GM19023 (cell line): ENCODE measurements around the gene HPS4.
A peak's percentile ranks its signal among the peaks of the same experiment; 100 is the strongest.
"Not testable (repeated sequence)": the region's sequence is repeated elsewhere in the genome, so short reads cannot be mapped to it uniquely, and the experiment has no call there.

Source experiments
- ATAC-seq: cut with Tn5 transposase; IDR thresholded peaks from one replicate; pipeline ENCODE4 v1.9.1; 2021; ENCODE audit warnings: mild to moderate bottlenecking, moderate library complexity; ENCODE audit not compliant: unreplicated experiment

Gene HPS4

DNA sequence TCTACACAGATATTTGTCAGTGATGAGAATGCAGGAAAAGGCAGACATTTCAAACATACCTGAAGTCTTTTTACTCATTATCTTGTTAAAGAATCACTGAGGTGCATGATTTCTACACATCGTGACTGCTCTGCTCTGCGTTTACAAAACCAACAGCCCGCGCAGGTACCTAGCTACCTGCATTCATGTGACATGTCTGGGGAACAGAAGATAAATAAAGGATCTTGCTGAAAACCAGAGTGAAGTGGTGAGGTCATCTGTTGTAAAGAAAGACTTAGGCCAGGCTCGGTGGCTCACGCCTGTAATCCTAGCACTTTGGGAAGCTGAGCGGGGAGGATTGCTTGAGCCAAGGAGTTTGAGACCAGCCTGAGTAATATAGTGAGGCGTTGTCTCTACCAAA lies 38.8 kb downstream of the HPS4 start:
- ATAC-seq, result no peak

DNA sequence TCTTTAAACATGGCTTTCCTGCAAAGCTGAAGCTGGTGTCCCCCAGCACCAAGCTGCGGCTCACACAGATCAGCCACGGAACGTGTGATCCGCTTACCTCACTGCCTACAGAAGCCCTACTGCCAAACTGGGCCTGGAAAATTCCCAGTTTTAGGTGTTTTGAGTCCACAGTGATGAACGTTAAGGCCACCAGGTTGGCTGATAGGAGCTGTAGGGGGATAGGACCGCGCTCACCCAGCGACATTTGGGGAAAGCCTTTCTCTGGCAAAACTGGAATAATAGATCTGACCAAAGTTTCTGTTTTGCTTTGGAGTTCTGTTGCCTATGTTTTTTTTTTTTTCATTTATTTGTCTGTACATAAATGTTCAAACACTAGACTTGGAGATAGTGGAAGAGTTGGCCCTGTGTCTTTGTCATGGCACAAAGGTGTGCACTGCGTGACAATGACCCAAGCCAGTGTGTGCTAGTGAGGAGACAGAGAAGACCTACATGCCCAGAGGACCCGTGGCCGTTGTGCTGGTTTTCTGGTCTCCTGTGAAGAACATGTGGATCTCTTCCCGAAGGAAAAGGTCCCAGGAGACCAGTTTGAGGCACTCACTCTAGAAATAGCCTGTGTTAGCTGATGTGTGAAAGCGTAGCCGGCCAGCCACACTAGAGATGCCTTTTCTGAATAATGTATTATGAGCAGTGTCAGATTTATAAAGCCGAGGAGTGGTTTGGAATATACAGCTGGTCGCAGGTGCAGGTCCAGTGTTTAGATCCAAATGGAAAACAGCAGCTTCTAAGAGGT lies 39.5 kb downstream of the HPS4 start:
- no peak for ATAC-seq

DNA sequence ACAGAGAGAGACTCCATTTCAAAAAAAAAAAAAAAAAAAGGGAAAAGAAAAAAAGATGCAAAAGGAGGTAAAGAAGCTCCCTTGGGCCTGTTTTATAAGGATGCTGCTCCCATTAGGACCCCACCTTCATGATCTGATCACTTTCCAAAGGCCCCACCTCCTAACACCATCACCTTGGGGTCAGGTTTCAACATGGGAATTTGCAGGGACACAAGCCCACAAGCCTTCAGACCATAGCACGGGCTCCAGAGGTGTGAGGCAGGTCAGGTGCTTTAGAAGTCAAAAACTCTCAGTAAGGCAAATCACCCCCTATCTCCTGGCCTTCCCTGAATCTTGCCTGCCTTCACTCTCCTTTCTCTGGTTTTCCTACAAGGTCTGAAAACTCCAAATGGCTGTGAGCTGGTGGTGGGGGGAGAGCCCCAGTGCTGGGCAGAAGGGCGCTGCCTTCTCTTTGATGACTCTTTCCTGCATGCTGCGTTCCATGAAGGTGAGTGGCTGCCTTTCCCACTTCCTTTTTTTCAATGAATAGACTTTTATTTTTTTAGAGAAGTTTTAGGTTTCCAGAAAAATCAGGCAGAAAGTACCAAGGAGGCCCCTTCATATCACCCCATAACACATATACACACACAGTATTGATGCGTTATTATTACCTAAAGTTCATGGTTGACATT lies 41.4 kb downstream of the HPS4 start:
- ATAC-seq, result no peak

DNA sequence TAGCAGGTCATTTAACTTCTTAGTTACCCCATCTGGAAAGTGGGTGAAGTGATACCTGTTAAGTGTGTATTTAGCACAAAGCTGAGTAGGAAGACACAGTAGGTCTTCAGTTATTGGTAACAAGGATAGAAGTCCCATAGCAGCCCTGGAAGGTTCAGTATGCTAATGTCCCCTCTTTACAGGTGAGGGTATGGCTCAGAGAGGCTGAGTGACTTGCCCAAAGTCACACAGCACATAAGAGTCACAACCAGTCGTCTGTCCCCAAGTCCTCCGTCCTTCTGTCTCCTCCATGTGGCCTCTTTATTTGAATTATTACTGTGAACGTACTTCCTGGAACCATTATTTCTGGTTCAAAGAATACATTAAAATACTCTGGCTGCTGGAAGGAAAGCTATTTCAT lies 44.0 kb downstream of the HPS4 start:
- no peak for ATAC-seq

DNA sequence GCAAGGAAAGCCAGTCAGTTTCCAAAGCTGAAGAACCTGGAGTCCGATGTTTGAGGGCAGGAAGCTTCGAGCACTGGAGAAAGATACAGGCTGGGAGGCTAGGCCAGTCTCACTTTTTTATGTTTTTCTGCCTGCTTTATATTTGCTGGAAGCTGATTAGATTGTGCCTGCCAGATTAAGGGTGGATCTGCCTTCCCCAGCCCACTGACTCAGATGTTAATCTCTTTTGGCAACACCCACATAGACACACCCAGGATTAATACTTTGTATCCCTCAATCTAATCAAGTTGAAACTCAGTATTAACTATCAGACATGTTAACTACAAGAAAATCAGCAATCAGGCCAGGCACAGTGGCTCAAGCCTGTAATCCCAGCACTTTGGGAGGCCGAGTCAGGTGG lies 44.8 kb downstream of the HPS4 start:
- not testable (repeated sequence) for ATAC-seq

DNA sequence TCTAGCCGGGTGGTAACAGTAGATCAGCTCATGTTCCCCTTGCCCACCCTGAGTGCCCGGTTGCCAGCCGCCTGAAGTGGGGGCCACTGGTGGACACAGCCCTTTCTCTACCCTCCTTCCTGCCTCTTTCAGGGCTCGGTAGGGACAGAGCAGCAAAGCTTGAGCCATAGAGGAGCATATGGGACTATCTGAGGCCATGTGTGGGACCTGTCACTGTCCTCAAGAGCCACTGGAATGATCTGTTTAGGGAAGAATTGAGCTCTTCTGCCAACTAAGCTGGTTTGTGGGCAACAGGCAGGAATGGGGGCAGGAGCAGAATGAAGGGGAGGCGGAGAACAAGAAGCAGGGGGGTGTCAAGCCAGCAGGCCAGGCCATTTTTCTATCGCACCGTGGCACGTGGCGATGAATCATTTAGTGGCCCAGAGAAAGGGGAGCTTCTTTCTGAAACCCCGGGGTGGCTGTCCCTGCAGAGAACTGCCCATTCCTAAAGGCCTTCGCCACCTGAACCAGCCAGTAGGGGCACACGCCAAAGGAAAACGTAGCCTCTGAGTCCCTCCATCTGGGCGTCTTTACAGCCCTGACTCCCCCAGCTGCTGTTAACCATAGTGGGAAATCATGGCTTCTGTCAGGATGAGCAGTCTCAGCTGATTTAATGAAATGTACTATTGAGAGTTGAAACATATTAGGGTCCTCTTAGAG lies 45.7 kb downstream of the HPS4 start:
- ATAC-seq, result no peak

DNA sequence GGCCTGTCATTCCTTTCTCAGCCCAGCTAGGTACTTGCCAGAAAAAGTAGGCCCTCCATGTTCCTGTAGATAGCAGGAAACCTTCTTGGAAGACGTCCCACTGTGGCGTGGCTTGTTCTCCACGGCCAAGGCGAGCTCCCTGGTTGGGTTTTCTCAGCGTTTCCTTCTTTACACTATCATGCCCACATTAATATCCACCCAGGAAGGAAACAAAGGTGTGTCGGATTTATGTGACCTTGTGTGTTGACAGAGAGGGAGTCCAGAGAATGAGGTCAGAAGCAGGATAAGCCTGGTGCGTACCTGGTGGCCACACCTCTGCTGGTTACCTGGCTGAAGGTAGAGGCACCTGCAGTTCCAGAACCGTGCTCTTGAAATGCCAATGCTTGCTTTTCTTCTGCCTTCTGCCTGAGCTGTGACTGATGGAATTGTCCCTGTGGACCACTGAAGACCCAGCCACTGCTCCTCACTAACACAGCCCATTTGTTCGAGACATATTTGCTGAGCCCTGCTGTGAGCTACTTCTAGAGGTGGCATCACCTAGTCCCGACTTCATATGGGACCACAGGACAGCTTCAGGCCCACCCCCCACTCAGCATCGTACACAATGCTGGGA lies 46.6 kb downstream of the HPS4 start:
- ATAC-seq, result no peak

DNA sequence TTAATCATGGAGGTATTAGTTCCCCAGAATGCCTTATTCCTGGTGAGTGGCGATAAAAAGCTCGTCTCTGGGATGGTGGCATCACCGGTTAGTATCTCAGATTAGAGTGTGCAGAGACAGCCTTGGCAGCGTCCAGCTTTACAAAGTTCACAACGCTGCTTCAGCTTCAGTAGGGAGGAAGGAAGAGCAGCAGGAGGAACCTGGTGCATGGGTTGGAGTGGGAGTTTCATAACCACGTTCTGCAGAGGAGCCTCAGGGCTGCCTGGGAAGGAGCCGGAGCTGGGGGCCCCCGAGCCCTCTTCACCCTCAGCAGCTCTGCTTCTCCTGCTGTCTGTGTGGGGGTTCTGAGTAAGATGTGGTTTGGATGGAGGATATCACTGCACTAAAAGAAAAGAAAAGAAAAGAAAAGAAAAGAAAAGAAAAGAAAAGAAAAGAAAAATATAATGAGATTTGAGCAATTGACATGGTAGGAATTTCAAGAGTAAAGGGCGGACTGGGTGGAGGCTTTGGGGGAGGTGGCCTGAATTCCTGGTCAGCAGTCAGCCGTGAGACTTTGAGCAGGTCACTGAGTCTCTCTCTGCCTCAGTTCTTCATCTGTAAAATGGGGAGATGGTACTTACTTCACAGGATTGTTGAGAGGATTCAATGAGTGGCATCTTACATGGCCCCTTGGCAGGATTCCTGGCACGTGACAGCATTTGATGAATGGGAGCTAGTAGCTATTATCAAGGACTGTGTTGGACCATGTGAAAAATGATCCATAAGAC lies 48.1 kb downstream of the HPS4 start:
- no peak for ATAC-seq

DNA sequence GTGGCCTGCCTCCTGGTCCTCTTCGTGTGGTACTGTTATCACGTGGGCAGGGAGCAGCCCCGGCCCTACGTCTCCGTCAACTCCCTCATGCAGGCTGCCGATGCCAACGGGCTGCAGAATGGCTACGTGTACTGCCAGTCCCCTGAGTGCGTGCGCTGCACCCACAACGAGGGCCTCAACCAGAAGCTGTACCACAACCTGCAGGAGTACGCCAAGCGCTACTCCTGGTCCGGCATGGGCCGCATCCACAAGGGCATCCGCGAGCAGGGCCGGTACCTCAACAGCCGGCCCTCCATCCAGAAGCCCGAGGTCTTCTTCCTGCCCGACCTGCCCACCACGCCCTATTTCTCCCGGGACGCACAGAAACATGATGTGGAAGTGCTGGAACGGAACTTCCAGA lies 49.8 kb downstream of the HPS4 start:
- ATAC-seq, result no peak

DNA sequence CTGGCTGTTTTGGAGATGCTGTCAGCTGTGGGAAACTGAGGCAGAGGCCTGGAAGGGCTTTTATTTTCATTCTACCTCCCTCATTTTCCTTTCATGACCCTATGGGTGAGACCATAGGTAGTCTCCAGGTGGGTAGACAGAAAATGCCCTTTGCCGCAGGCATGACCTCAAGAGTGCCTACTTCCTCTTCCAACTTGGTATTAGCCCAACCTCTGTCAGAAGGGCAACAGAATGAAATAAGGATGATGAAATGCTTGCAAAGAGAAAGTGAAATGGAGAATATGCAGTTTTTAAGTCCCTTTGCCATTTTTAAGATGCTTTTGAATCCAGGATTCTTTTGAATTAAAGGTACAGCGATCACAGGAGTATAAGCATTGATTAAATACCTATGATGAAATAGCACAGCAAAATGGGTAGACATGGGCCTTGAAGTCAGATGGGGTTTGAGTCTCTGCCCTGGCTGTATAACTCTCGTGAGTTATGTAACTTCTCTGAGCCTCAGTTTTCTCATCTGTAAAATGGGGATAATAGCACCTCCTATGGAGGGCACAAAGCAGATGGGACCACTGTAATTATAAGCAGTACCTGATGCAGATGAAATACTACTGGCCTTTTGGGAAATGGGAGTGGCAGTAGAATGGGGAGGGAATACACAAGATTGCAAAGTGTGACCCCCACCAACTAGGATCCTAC lies 50.8 kb downstream of the HPS4 start:
- ATAC-seq, result no peak

DNA sequence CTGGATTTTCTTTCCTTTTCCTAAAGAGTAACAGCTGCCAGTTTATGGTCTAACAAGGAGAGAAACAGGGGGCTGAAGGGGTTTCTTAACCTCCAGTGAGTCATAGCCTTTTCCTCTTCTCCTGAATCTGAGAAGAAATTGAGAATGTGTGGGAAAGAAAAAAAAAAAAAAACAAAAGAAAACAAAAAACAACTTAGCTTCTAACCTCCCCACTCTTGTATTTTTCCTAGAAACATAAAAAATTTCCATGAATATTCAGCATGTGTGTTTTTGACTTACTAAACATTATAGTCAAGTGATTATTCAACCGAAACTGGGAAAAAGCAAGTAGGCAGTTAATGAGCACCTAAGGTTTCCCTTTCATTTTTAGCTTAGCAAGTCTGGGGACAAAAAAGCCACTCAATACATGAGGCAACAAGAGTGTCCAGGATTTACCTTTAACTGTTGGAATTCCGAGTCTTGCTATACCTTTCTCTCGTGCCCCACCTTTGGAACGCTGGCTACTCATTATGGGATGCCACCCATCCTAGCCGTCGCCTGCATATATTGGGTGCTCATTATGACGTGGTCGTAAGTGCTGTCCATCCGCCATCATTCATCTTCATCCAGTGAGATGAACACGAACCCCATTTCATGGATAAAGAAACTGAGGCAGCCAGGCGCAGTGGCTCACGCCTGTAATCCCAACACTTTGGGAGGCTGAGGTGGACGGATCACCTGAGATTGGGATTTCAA lies 52.2 kb downstream of the HPS4 start:
- no peak for ATAC-seq

DNA sequence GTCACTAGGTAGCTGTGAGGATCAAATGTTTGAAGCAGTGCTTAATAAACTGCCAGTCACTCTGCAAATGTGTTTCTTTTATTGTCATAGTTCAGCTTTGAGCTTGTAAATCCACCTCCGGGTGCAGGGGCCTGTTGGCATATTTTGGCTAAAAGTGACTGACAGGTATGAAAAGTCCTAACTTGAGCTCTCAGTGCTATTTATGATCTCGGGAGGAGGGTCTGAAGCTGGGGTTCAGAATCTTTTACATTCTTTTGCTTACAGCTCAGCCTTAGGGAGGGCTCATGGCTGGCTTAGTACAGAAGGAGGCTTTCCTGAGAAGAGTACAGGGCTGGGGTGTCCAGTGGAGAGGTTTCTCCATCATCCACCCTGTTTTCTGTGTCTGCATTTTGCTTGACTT lies 53.0 kb downstream of the HPS4 start:
- no peak for ATAC-seq

DNA sequence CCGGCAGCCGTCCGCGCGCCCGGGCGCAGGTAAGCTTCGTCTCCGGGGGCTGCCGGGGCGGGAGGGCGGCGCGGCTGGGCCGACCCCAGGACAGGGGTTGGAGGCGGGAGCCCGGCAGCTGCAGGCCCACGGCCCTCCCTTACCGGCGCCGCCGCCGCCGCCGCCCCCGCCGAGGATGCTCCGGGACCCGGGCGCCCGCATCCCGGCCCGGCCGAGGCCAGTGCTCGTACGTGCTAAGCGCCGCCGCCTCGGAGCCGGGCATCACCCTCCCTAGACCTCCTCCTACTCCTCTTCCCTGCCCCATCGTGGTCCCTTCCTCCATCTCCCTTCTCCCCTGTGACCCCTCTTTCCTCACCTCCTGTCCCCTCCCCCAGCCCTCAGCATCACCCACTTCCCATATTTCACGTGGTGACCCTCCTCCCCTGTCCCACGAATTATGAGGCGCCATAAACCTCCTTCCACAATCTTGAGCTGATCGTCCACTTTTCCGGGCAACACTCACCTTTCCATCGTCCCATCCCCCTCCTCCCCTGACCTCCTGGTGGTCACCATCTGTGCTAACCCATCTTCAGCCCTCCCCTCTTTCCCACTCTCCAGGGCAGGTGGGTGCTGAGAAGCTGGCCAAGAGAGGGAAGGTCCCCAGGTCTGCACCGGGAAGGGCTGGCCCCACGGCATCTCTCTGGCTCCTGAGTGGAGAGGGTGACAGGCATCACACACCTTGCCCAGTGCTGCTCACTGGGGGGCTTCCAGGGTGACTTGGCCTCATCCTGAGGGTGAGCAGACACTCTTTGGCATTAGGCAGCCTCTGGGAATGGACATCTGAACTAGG lies 53.9 kb downstream of the HPS4 start:
- ATAC-seq, result peak; percentile 11

DNA sequence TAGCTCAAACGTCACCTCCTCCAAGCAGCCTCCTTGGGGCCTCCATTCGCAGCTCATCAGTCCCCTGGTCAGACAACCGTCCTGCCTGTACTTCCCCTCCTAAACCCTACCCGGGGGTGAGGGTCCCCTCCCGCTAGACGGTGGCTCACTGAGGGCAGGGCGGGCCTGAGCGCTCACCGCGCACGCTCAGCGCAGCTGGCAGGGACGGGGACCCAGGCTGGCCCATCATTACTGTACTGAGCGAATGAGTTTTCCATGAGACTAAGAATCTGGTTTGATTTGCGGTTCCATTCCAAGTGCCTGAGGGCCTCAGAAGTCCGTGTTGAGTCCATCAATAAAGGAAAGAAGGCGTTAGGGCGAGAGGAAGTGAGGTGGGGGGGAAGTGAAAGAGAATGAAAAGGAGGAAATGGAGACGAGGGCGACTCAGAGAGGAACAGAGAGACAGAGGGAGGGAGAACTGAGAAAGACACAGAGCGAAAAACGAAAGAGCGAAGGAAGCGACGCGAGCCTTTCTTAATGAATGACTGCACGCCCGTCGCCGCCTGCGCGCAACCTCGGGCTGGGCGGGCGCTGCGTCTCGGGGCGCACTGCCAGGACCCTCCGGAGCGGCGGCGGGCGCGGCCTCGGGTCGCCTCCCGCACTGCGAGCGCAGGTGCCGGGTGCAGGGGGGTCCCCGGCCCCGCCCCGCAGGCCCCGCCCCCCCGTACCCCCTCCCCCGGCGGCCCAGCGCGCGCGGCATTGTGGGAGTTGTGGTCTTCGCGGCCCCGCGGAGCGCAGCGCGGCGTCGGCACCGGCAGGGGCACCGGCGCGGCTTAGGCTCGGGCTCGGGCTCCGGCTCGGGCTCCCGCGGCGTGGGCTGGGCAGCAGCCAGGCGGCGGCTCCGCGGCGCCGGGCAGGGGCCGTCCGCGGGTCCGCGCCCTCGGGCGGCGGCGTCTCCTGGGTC lies 54.8 kb downstream of the HPS4 start, which contains the start of gene ASPHD2:
ASPHD2 (plus strand) TSS at position 746 of the 943 bp plus-strand sequence. CDS start 4,356 bp downstream, outside the sequence.
- peak; percentile 70 for ATAC-seq

DNA sequence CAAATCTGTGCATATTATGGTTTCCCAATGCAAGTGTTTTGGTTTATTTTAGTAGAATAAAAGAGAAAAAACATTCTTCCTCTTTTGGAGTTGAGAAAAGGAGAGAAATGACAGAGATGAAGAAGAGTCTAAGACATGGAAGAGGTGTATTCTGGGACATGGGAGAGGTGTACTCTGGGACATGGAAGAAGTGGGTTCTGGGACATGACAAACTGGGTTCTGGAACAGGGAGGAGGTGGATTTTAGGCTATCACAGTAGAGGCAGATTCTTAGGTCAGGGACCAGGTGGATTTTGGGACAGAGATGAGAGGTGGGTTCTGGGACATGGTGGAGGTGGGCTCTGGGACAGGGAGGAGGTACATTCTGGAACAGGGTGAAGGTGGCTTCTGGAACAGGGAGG lies 56.7 kb downstream of the HPS4 start:
- no peak for ATAC-seq

DNA sequence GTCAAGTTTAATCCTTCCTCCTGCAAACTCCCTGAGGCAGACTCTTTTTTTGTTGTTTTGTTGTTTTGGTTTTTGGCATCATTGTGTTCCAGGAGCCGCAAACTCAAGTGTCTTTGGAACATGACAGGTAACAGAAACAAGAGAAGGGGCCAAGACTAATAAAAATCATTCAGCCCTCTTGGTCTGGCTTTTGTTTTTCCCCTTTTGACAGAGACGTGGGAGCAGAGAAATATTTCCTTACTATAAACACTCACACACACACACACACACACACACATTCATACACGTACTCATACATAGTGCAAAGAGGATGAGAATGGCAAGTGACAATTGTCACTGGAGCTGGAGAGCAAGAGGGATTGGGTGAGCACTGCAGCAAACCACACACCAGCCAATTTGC lies 65.0 kb downstream of the HPS4 start:
- no peak for ATAC-seq

DNA sequence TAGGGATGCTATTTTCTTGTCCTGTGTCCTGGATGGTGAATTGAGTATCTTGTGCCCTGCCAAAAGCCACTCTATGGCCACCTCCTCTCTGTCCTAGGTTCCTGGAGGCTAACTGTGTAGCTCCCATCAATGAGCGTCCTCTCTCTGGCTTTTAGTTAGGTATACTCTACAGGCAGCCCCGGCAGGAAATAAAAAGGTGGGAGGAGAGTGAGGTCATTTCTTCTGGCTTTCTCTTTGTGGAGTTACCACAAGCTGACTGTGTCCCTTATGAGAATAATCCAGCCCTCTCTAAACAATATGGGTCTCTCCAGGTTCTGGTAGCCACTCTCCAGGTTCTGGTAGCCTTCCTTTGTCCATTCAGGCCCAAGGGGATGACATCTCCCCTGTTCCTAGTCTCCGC lies 66.2 kb downstream of the HPS4 start:
- no peak for ATAC-seq
